GM18498 (cell line): ENCODE results near the gene EFCAB6.

Experiments
- ATAC-seq: cut with Tn5 transposase; IDR thresholded peaks from one replicate; pipeline ENCODE4 v1.9.1; 2021; ENCODE audit warnings: mild to moderate bottlenecking, moderate library complexity; ENCODE audit not compliant: unreplicated experiment

Gene EFCAB6

DNA sequence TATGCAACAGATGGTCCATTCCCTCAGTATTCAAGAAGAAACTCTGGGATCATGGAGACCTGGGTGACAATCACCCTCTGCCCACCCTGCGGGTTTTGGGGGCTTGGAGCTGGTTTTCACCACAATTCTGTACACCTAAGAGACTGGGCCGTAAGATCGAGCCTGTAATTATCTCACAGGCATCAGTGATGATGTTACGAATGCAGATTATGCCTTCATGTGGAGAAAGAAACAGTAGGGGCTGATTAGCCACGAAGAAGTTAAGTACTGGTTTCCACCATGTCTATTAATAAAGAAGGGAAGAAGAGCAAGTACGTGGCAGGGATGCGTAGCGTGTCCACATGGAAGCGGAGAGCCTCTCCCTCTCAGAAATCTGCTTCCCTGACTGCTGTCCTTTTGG, 5.3 kb upstream of the EFCAB6 start:
- ATAC-seq = no peak

DNA sequence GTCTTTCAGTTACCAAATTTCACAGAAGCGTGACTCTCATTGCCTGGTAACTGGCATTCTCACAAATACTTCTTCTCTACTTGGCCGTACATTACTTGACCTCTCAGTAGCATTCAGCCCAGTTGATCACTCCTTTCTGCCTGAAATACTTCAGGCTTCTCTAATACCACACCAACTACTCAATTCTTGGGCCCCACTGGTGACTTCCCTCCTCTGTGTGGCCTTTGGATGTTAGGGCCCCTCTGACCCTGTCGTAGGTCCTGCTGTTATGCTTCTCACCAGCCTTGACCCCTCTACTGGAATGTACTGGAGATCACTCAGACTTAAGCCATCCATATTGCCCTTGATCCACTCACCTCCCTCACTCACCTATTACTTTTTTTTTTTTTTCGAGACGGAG, 2.2 kb upstream of the EFCAB6 start:
- ATAC-seq = no peak

DNA sequence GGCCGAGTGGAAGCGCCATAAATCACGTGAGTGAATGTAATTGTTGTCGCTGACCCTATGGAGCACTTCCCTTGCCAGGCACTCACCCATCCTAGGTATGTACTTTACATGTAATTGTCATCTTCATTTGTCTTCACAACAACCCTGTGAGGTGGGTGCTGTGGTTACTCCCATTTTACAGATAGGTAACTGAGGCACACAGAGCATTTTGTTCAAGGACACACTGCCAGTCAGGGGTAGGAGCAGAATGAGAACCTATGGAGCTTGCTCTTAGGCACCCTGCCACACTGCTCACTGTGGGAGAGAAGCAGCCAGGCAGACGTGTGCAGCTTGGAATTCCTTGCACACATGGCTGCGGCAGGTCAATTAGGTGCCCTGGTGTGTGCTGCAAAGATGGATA, 785 bp upstream of the EFCAB6 start:
- ATAC-seq = no peak

DNA sequence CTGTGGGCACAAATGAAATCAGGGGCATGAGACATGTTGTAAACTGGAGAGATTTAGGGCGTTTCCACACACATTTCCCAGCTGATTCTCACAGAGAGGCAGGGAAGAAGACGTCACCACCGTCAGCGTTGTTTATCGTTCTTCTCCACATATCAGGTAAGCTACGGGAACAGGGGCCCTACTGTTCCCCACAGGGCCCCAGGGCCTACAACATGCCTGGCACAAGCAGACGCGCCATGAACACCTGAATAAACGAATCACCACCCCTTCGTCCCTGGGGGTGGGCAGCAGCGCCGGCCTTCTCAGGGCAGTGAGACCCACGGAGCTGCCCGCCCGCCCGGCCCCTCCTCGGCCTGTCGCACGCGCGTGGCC, 342 bp downstream of the EFCAB6 start:
- ATAC-seq = peak; percentile 9

DNA sequence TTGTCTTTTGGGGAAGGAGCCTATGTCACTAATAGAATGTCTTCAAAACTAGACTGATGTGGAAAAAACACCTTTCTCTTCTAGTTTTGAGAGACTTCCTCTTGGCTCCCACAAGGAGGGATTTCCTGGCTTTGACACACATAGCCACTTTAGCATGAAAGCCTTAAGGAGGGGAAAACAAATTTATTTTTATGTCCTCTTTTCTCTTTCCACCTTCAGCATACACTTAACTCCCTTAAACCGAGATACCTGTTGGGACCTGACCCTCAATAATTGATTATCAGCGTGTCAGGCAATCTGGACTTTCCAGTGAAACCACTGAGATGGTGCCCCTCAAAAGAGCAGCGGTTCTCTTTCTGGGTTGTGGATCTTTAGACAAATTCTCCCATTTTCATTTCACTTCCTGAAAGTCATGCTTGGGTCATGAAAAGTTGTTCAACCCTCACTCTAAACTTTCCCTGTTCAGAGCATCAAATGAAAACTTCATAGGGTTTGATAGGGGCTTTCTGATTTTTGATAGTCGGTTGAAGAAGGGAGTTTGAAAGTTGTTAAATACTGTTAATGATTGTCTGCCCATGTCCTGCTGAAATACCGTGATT, 9.1 kb downstream of the EFCAB6 start:
- no peak for ATAC-seq

DNA sequence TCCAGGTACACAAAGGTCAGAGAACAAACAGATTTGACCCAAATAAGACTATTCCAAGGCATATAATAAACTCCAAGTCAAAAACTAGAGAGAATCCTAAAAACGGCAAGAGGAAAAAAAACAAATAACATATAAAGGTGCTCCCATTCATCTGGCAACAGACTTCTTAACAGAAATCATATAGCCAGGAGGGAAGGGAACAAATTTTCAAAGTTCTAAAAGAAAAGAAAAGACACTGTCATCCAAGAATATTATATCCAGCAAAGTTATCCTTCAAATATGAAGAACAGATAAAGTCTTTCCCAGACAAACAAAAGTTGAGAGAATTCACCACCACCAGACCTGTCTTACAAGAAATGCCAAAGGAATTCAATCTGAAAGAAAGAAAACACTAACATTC, 11.1 kb downstream of the EFCAB6 start:
- ATAC-seq = no peak

DNA sequence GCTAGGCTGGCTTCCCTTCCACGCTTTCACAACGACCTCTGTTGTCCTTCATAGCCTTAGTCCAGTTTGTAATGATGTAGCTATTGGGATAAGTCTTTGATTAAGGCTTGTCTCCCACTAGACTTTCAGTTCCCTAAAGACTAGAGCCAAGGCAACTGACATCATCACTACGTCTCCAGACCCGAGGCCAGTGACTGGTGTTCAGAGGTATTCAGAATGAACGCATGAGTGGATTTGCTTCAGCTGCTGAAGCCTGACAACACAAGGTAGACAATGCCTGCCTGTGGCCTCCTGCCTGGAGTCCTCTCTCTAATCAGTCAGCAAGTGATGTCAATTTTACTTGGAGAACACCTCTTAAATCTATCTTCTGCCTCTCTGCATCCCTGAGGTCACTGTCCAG, 13.6 kb downstream of the EFCAB6 start:
- no peak for ATAC-seq

DNA sequence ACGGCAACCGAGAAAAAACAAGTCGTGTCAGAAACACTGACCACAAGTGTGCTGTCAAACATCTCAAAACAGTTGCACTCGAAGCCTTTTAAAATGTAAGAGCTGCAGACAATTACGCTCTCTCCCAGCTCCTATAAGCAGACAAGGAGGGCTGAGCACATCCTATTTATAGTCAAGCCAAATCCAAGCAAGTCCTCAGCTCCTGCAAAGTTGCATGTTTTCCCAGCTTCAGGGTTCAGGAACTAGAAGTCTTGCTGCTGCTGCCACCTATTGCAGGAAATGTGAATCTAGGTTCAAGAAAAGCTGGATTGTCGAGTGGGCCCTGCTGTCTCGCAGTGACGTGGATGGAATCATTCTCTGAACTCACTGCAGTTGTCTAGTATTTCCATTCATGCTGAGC, 15.5 kb downstream of the EFCAB6 start:
- no peak for ATAC-seq

DNA sequence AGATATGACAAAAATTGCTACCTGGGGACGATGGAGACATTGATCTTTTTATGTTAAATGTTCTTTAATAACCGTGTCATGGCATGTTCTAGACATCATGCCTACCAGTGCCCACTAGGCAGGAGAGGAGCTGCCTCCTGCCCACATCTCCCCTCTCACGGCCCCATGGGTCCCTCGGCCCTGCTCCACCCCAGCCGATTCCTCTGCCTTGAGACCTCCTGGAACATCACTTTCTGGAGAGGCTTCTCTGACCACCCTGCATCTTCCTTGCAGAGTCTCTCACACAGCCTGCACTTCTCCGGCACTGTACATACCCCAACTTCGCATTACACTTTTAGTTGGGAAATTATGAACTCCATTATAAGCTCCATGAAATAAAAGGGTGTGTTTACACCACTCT, 16.8 kb downstream of the EFCAB6 start:
- no peak for ATAC-seq

DNA sequence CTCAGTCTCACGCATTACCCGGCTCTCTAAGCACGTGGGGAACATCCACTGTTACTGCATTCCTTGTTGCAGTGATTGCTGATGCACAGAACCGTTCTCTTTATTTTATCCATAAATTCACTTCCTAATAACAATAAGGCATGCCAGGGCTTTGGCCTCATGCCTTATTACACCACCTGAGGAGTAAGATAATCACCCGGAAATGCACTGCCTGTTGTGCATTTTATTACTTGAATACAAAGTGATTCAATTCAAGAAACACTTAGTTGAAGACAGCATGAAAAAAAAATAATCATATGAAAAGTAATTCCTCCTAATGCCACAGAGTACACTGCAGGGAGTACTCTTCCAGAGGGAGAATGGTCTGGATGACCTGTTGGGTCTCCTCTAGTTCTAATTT, 19.2 kb downstream of the EFCAB6 start:
- no peak for ATAC-seq

DNA sequence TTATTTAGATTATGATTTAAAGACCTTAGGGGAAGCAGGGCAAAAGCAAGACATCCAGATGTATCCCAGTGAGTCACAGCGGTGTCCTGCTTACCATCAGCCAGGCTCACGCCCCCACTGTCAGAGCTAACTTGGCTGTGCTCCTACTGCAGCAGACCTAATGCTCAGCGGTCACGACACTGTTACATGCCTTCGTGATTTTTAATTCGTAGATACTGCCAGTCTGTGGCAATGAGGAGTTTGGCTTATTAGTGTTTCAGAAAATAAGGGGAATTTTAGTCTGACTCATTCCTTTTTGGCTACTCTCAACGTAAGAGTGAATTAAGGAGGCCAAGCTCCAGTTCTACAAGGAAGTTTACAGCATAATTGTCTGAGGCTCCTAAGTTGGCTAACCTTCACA, 22.7 kb downstream of the EFCAB6 start:
- no peak for ATAC-seq

DNA sequence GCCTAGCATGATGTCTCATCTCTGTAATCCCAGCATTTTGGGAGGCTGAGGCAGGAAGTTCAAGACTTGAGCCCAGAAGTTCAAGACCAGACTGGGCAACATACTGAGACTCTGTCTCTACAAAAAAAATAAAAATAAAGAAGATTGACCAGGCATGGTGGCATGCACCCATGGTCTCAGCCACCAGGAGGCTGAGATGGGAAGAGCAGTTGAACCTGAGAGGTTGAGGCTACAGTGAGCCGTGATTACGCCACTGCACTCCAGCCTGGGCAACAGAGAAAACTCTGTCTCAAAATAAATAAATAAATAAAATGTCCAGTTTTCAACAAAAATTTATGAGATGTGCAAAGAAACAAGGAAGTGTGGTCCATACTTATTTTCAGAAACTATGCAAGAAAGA, 28.3 kb downstream of the EFCAB6 start:
- no peak for ATAC-seq

DNA sequence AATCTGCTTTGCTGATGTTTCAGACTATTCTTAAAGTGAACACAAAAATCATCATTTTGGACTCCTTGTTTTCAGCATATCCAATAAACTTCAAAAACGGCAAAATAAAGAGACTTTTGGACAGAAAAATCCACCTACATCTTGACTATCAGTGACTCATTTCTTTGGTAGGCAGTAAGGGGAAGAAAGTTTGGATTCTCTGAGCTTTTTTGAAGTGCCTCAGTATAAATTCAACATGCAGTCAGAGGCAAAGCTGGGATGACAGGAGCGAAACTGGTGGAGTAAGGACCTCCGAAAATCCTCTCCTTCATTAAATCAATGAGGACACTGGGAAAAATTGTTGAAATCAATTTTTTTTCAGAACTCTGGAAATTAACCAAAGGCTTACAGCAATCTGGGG, 29.7 kb downstream of the EFCAB6 start:
- no peak for ATAC-seq

DNA sequence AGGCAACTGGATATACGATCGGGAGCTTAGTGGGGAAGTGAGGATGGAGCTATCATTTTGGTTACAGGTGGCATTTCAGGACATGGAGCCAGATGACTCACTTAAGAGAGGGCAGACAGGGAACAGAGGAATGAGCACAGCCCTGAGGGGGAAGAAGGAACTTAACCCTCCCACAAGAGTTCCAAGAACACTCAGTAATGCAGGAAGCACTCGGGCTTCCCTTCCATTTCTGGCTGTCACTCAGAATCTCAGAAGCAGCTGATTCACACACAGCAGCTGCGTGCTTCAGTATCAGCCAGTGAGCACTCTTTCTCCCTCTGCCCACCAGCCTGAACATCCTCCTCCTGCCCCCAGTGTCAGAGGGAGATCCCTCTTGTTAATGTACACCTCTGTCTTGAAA, 34.8 kb downstream of the EFCAB6 start:
- ATAC-seq = no peak

DNA sequence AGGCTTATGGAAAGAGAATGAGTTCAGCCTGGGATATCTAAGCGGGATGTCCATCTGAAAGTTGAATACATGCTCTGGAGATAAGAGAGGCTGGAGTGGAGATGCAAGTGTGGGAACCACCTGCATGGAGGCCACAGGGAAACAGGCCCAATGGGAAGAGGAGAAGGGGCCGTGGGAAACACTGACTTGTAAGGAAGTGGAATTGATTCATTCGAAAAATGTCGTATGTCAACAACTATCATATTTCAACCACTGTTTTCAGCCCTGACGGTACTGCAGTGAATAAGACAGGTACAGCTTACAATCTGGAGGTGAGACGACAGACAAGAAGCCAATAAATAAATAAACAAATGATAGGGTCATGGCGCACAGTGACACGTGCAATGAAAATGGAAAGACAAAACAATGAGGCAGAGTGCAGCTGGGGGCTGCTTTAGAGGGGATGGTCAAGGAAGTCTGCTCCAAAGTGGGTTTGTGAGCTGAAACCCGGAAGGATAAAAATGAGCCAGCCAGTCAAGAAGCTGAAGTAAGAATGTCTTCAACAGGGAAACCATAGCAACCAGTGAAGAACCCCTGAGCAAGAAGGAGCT, 35.9 kb downstream of the EFCAB6 start:
- ATAC-seq = no peak

DNA sequence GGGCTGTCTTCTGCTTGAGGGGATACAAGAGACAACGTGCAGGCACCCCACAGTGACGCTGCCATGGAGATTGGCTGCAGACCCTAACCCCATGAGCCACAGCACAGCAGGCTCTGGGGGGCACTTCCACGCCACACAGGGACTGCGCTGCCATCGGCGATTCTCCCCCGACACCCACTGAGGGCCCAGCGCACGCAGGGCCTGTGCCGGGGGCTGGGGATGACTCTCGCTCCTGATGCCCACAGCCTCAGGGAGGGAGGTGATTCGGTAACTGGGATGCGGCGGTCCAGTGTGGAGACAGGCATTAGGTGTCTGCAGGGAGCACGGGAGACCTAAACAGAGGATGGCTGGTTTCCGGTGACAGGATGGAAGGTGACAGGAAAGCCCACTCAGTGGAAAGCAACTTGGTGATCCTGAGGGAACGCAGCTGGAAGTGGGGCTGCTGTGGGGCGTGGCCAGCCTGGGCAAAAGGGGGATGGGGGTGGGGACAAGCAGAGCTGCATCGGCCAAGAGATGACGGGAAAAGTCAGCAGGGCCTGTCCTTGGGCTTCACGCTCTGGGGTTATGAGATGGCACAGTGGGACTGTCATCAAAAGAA, 37.7 kb downstream of the EFCAB6 start:
- no peak for ATAC-seq

DNA sequence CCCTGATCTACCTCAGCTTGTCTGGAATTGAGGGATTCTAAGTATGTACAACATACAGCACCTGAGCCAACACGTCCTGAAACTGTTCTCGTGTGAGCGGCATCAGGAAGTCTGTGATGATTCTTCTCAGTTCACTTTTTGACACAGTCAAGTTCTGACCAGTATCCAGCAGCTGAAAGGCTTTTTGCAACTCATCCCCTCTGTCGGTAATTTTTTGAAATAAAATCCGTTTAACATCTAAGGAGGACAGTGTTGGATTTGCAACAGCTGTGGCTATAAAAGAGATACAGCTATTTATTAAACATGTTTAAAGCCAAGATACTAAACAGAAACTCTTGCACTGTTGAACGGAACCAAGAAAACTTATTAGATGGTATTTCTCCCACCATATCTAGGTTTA, 39.3 kb downstream of the EFCAB6 start:
- no peak for ATAC-seq

DNA sequence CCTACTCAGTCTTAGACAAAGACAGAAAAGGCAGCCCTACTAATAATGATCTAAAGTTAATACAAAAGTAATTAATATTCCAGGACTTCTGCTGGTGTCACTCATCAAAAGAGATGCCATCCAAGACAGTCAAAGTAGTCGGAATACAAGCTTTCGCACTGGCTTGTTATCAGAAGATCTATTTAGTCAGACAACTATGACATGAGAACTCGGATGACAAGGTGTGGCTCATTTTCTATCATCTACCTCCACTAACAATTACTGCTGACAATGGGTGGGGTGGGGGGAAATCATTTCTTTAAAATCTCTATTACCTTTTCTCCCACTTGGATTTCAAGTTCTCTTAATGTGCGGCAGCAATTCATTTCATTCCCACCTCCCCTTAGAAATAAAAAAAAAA, 56.7 kb downstream of the EFCAB6 start:
- no peak for ATAC-seq

DNA sequence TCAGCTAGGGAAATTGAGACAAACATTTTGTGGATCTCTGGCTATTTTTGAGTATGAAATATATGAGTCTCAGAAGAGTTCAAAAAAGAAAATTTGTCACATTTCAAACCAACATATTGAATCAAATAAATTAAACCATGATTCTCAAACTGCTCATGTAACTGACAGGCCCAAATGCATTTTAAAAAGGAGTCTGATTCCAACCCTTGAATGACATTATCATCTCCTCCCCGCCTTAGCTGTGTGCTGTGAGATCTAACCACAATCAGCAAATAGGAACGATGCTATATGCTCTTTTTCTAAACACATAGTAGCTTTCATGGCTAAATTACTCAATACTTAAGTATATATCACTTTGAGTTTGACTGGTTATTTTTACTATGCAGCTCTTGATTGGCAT, 57.1 kb downstream of the EFCAB6 start:
- ATAC-seq = no peak

DNA sequence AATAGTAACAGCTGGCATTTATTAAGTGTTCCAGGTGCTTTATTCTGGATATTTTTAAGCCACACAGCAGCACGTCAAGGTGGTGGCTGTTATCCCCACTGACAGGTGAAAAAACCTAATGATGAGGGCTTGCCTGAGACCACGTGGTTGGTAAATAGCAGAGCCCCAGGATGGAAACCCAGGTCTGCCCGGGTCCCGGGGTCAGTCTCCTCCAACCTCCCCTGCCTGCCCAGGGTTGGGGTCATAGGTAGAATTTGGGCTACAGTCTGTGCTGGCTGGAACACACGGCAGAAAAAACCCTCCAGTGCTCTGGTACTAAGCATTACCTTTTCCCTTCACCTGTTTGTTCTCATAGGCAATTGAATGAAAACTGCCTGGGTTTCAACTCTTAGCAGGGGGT, 57.9 kb downstream of the EFCAB6 start:
- ATAC-seq = no peak

DNA sequence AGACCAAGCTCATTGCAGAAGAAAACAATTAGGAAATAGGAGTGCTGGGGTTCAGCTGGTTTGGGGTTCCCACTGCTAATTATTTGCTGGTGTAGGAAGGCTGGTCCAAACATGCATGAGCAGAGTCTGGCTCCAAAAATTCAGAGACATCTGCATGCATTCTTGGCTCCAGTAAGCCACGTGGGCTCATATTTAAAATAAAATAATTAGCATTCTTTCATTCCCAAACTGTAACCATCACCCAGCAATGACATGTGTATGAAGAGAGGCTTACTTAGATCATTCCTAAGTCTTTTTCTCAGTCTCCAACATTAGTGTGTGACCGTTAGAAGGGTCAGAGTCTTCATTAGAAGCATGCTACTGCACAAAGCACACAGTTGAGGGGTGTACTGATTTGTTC, 58.4 kb downstream of the EFCAB6 start:
- ATAC-seq = no peak

DNA sequence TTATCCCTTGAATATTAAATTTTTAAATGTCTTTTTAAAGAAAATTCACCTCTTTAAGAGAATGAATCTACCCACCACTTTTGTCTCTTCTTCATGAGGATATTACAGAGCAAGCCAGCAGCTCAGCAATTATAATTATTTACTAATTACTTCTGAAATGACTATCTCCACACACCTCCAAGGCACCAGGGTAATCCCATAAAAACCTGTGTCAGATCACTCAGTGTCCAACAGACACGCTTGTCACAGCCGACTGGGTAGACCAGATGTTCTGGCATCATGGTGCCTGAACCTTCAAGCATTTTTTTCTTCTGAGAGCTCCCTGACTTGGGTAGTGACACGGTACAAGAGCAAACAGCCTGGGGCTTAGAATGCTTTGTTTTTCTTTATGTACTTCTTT, 61.4 kb downstream of the EFCAB6 start:
- ATAC-seq = no peak

DNA sequence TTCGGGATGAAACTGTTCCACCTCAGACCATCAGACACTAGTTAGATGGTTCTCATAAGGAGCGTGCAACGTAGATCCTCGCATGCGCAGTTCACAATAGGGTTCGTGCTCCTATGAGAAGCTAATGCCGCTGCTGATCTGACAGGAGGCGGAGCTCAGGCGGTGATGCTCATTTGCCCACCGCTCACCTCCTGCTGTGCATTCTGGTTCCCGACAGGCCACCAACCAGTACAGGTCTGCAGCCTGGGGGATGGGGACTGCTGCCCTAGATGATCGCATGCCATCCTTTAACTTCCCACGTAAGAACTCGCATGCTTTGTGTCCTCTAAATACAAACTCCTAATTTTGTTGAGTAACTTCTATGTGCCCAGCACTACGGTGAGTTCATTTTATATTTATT, 62.6 kb downstream of the EFCAB6 start:
- no peak for ATAC-seq
